Mesendoderm (in vitro differentiated cells): ENCODE results near the gene TRMT61A.

Experiments
- DNase-seq: peaks from one replicate; pipeline ENCODE4 v3.0.0; 2013
- H2AK5ac ChIP-seq: 2 replicates; pipeline ENCODE4 v1.6.1; 2013; ENCODE audit warnings: low read length, inconsistent platforms
- H2BK120ac ChIP-seq: 2 replicates; pipeline ENCODE4 v1.6.1; 2013; ENCODE audit warnings: low read depth, mild to moderate bottlenecking, low read length, moderate library complexity, mixed read lengths
- H2BK15ac ChIP-seq: replicated peaks from 2 replicates; pipeline ENCODE4 v1.6.1; 2013; ENCODE audit warnings: low read depth, mild to moderate bottlenecking, moderate library complexity
- H2BK5ac ChIP-seq: 2 replicates; pipeline ENCODE4 v1.6.1; 2013; ENCODE audit warnings: low read length, inconsistent platforms
- H3K18ac ChIP-seq: 2 replicates; pipeline ENCODE4 v1.6.1; 2013; ENCODE audit warnings: mild to moderate bottlenecking, low read length, mixed read lengths
- H3K23ac ChIP-seq: one replicate; pipeline ENCODE4 v1.6.1; 2013; ENCODE audit warnings: low read length
- H3K27ac ChIP-seq: 2 replicates; pipeline ENCODE4 v1.5.1; 2013; ENCODE audit warnings: low read depth, mild to moderate bottlenecking, inconsistent platforms, low read length, moderate library complexity
- H3K27me3 ChIP-seq: 2 replicates; pipeline ENCODE4 v1.6.1; 2013; ENCODE audit warnings: low read length, control low read depth, mild to moderate bottlenecking, inconsistent platforms; ENCODE audit not compliant: insufficient read depth, poor library complexity
- H3K36me3 ChIP-seq: 2 replicates; pipeline ENCODE4 v1.6.1; 2013; ENCODE audit warnings: low read length, inconsistent platforms; ENCODE audit not compliant: control insufficient read depth, insufficient read depth
- H3K4ac ChIP-seq: one replicate; pipeline ENCODE4 v1.6.1; 2013; ENCODE audit warnings: low read depth, mild to moderate bottlenecking, low read length, moderate library complexity
- H3K4me1 ChIP-seq: 2 replicates; pipeline ENCODE4 v1.6.1; 2013; ENCODE audit warnings: low read depth, low read length, inconsistent platforms; ENCODE audit not compliant: control insufficient read depth
- H3K4me2 ChIP-seq: 2 replicates; pipeline ENCODE4 v1.6.1; 2013; ENCODE audit warnings: low read length
- H3K4me3 ChIP-seq: 2 replicates; pipeline ENCODE4 v1.5.1; 2013; ENCODE audit warnings: mild to moderate bottlenecking, low read length
- H3K56ac ChIP-seq: one replicate; pipeline ENCODE4 v1.6.1; 2013; ENCODE audit warnings: low read length
- H3K79me1 ChIP-seq: 2 replicates; pipeline ENCODE4 v1.6.1; 2013; ENCODE audit warnings: low read length, inconsistent platforms
- H3K79me2 ChIP-seq: 2 replicates; pipeline ENCODE4 v1.6.1; 2013; ENCODE audit warnings: mild to moderate bottlenecking, low read length; ENCODE audit not compliant: control insufficient read depth, insufficient read depth
- H3K9ac ChIP-seq: 2 replicates; pipeline ENCODE4 v1.6.1; 2013; ENCODE audit warnings: low read length, inconsistent platforms
- H4K5ac ChIP-seq: one replicate; pipeline ENCODE4 v1.6.1; 2013; ENCODE audit warnings: low read length
- H4K8ac ChIP-seq: one replicate; pipeline ENCODE4 v1.6.1; 2013; ENCODE audit warnings: low read depth, mild to moderate bottlenecking, control low read depth, low read length, moderate library complexity
- WGBS: extraction: QIAGEN DNeasy Blood & Tissue Kit; methylation state at CpG from one replicate; pipeline ENCODE4 v1.1.7; 2013; ENCODE audit warnings: low lambda C conversion rate, missing lambda C conversion rate; ENCODE audit not compliant: insufficient coverage; ENCODE audit errors: extremely low coverage; 5-methylcytosine and 5-hydroxymethylcytosine counted together

The TRMT61A gene

GRCh38 chr14:103547455-103547940, 18.5 kb downstream of the TRMT61A start:
- WGBS: no CpG with 5 or more reads among the region's 11 CpGs
- Histone ChIP-seq H3K79me2 (no peaks in the 10 kb centered on the region), H2BK5ac (no peak overlapping the region), H3K27me3 (no peaks in the 10 kb centered on the region), H3K4me2 (no peak overlapping the region), H3K4me3 (no peak overlapping the region), H3K56ac (no peak overlapping the region), H4K8ac (no peak overlapping the region), H3K27ac (no peak overlapping the region), H3K23ac (no peak overlapping the region), H3K18ac (no peak overlapping the region), H4K5ac (no peak overlapping the region), H3K79me1 (no peaks in the 10 kb centered on the region), H2BK15ac (no peak overlapping the region), H3K36me3 (no peaks in the 10 kb centered on the region), H2AK5ac (no peak overlapping the region), H3K4ac (no peak overlapping the region), H3K4me1 (peaks cover 3% of the 10 kb centered on the region), H3K9ac (no peak overlapping the region), H2BK120ac (no peak overlapping the region)
- no peak for DNase-seq

GRCh38 chr14:103547941-103548462, 19.0 kb downstream of the TRMT61A start:
- Histone ChIP-seq H2BK5ac (no peak overlapping the region), H2BK15ac (no peak overlapping the region), H3K4ac (no peak overlapping the region), H4K8ac (no peak overlapping the region), H3K9ac (no peak overlapping the region), H3K79me1 (no peaks in the 10 kb centered on the region), H3K27ac (no peak overlapping the region), H3K23ac (no peak overlapping the region), H3K4me1 (peaks cover under 1% of the 10 kb centered on the region), H3K36me3 (no peaks in the 10 kb centered on the region), H2AK5ac (no peak overlapping the region), H3K56ac (no peak overlapping the region), H2BK120ac (no peak overlapping the region), H3K27me3 (no peaks in the 10 kb centered on the region), H3K4me2 (no peak overlapping the region), H4K5ac (no peak overlapping the region), H3K4me3 (no peak overlapping the region), H3K18ac (no peak overlapping the region), H3K79me2 (no peaks in the 10 kb centered on the region)
- no CpG with 5 or more reads among the region's 18 CpGs for WGBS
- DNase-seq: no peak

GRCh38 chr14:103548463-103549351, 19.7 kb downstream of the TRMT61A start:
- Histone ChIP-seq H3K4me2 (no peak overlapping the region), H3K79me2 (no peaks in the 10 kb centered on the region)

DNA sequence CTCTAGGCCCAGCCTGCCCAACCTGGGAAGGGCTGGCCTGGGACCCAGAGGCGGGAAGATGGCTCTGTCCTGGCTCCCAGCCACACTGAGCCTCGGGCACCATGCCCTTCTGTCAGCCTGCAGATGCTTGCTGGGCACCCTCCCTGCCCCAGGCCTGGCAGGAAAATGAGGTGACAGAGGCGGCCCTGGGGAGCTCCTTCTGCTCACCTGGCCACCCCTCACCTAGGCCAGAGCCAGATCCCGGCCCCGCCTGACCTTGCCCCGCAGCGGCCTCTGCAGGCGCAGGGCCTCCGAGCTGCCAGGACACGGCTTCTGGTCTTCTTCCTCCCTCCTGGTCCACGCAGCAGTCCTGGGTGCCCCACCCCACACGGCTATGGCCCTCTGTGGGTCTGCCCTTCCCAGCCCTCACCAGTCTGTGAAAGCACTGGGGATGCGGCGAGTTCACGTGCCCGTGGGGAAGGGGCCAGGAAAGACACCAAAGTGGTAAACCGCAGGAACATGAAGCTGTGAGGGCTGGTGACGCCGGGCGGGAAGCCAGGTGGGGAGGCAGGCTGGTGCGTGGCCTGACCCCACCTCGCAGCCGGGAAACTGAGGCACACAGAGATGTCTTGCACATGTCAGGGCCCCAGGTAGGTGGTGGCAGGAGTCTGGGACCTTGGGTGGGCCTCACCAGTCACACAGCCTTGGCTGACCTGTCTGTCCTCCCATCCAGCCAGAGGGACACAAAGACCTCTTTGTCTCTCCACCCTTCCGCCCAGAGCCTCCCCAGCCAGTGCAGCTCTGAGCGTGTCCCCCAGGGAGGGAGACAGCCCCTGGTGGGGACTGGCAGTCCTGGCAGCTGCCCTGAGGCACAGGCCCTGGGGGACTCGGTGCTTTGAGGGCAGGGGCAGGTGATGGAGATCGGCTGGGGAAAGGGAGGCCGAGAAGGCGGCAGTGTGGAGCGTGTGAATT, 20.6 kb downstream of the TRMT61A start:
- Histone ChIP-seq H3K36me3 (no peaks in the 10 kb centered on the region), H3K27me3 (no peaks in the 10 kb centered on the region), H4K8ac (no peak overlapping the region), H3K79me2 (no peaks in the 10 kb centered on the region), H3K18ac (no peak overlapping the region), H3K9ac (no peak overlapping the region), H3K4me3 (no peak overlapping the region), H3K79me1 (no peaks in the 10 kb centered on the region), H3K23ac (no peak overlapping the region), H2BK120ac (no peak overlapping the region), H3K56ac (no peak overlapping the region), H4K5ac (no peak overlapping the region), H3K4me2 (no peak overlapping the region), H3K4ac (no peak overlapping the region), H3K27ac (no peak overlapping the region), H3K4me1 (no peaks in the 10 kb centered on the region), H2BK15ac (no peak overlapping the region), H2BK5ac (no peak overlapping the region), H2AK5ac (no peak overlapping the region)
- DNase-seq: no peak
- no CpG with 5 or more reads among the region's 30 CpGs for WGBS

More at GRCh38 chr14:103548463-103549351, 19.7 kb downstream of the TRMT61A start:
- Histone ChIP-seq H3K79me1 (no peaks in the 10 kb centered on the region), H2BK5ac (no peak overlapping the region), H3K18ac (no peak overlapping the region), H2BK120ac (no peak overlapping the region), H3K4ac (no peak overlapping the region), H3K23ac (no peak overlapping the region), H3K27me3 (no peaks in the 10 kb centered on the region), H3K36me3 (no peaks in the 10 kb centered on the region), H3K4me1 (no peaks in the 10 kb centered on the region), H3K4me3 (no peak overlapping the region), H4K8ac (no peak overlapping the region), H4K5ac (no peak overlapping the region), H3K9ac (no peak overlapping the region), H2BK15ac (no peak overlapping the region), H3K27ac (no peak overlapping the region), H2AK5ac (no peak overlapping the region), H3K56ac (no peak overlapping the region)
- no peak for DNase-seq
- no CpG with 5 or more reads among the region's 27 CpGs for WGBS

GRCh38 chr14:103550451-103551337, 21.7 kb downstream of the TRMT61A start:
- H2BK5ac ChIP-seq: no peak overlapping the region
- no peak overlapping the region for H3K23ac ChIP-seq
- H2AK5ac ChIP-seq: no peak overlapping the region
- DNase-seq: no peak
- no peak overlapping the region for H3K4ac ChIP-seq
- H3K4me1 ChIP-seq: no peaks in the 10 kb centered on the region
- no peaks in the 10 kb centered on the region for H3K79me2 ChIP-seq
- no peak overlapping the region for H3K18ac ChIP-seq
- no peak overlapping the region for H3K27ac ChIP-seq
- no peak overlapping the region for H3K4me3 ChIP-seq
- no peak overlapping the region for H4K8ac ChIP-seq
- no peaks in the 10 kb centered on the region for H3K36me3 ChIP-seq
- H2BK120ac ChIP-seq: no peak overlapping the region
- H2BK15ac ChIP-seq: no peak overlapping the region
- no peak overlapping the region for H3K4me2 ChIP-seq
- no peaks in the 10 kb centered on the region for H3K79me1 ChIP-seq
- WGBS: no CpG with 5 or more reads among the region's 22 CpGs
- H4K5ac ChIP-seq: no peak overlapping the region
- H3K27me3 ChIP-seq: no peaks in the 10 kb centered on the region
- no peak overlapping the region for H3K9ac ChIP-seq
- no peak overlapping the region for H3K56ac ChIP-seq
